ENCODE results near the gene TMEM250. TPM values are rescaled to one million over a fixed set of nuclear protein-coding genes. Genes with fewer than 3 reads are reported as not detected.

Gene TMEM250
- total RNA-seq, 1 donor from 2014 or later = 33.6 TPM

- no peaks in the 10 kb centered on the region for H3K4me1 Mint-ChIP-seq (ENCODE audit: unreplicated experiment)
- H3K27ac Mint-ChIP-seq (ENCODE audit: unreplicated experiment) = no peak overlapping the region
- peaks cover 10% of the 10 kb centered on the region for H3K27me3 Mint-ChIP-seq (ENCODE audit: unreplicated experiment)
- no peaks in the 10 kb centered on the region for H3K9me3 Mint-ChIP-seq (ENCODE audit: unreplicated experiment)
- no peaks in the 10 kb centered on the region for H3K36me3 Mint-ChIP-seq (ENCODE audit: low read depth, unreplicated experiment)
- TF ChIP-seq CTCF (IDR thresholded peaks at IDR 0.05; ENCODE audit: unreplicated experiment) = no peak
- DNase-seq (ENCODE audit: low spot score) = no peak
- H3K4me3 Mint-ChIP-seq (ENCODE audit: unreplicated experiment) = peak overlapping the region; percentile 51
Observed at GRCh38 chr9:136091582-136092352, 26.9 kb downstream of the TMEM250 start.

- no peaks in the 10 kb centered on the region for H3K36me3 Mint-ChIP-seq (ENCODE audit: low read depth, unreplicated experiment)
- no peaks in the 10 kb centered on the region for H3K4me1 Mint-ChIP-seq (ENCODE audit: unreplicated experiment)
- no peak overlapping the region for H3K4me3 Mint-ChIP-seq (ENCODE audit: unreplicated experiment)
- H3K9me3 Mint-ChIP-seq (ENCODE audit: unreplicated experiment) = no peaks in the 10 kb centered on the region
- H3K27me3 Mint-ChIP-seq (ENCODE audit: unreplicated experiment) = peaks cover 10% of the 10 kb centered on the region
- DNase-seq (ENCODE audit: low spot score) = no peak
- TF ChIP-seq CTCF (IDR thresholded peaks at IDR 0.05; ENCODE audit: unreplicated experiment) = no peak
- no peak overlapping the region for H3K27ac Mint-ChIP-seq (ENCODE audit: unreplicated experiment)
Observed at GRCh38 chr9:136090768-136091581, 27.7 kb downstream of the TMEM250 start.

- Mint-ChIP-seq H3K9me3 (ENCODE audit: unreplicated experiment) (no peaks in the 10 kb centered on the region), H3K36me3 (ENCODE audit: low read depth, unreplicated experiment) (no peaks in the 10 kb centered on the region), H3K4me1 (ENCODE audit: unreplicated experiment) (no peaks in the 10 kb centered on the region), H3K4me3 (ENCODE audit: unreplicated experiment) (no peak overlapping the region), H3K27ac (ENCODE audit: unreplicated experiment) (peak overlapping the region; percentile 0), H3K27me3 (ENCODE audit: unreplicated experiment) (peaks cover 10% of the 10 kb centered on the region)
- DNase-seq (ENCODE audit: low spot score) = no peak
- no peak for TF ChIP-seq CTCF (IDR thresholded peaks at IDR 0.05; ENCODE audit: unreplicated experiment)
Observed at GRCh38 chr9:136090056-136090735, 28.5 kb downstream of the TMEM250 start.

- DNase-seq (ENCODE audit: low spot score) = no peak
- Mint-ChIP-seq H3K4me1 (ENCODE audit: unreplicated experiment) (no peaks in the 10 kb centered on the region), H3K36me3 (ENCODE audit: low read depth, unreplicated experiment) (no peaks in the 10 kb centered on the region), H3K4me3 (ENCODE audit: unreplicated experiment) (no peak overlapping the region), H3K27ac (ENCODE audit: unreplicated experiment) (peak overlapping the region; percentile 0), H3K27me3 (ENCODE audit: unreplicated experiment) (peaks cover 10% of the 10 kb centered on the region), H3K9me3 (ENCODE audit: unreplicated experiment) (no peaks in the 10 kb centered on the region)
- no peak for TF ChIP-seq CTCF (IDR thresholded peaks at IDR 0.05; ENCODE audit: unreplicated experiment)
Observed at GRCh38 chr9:136089697-136090045, 29.0 kb downstream of the TMEM250 start.
